NCI-H82 treated with DMSO at 0.1 percent for 48 hours (cell line): Measurements from ENCODE around the gene KIF6.
A peak's percentile ranks its signal among the peaks of the same experiment; 100 is the strongest.

ENCODE experiments used
- DNase-seq: peaks from one replicate; lab custom pipeline; 2025; ENCODE audit not compliant: unreplicated experiment; lab: John Stamatoyannopoulos, UW

KIF6 gene

DNA sequence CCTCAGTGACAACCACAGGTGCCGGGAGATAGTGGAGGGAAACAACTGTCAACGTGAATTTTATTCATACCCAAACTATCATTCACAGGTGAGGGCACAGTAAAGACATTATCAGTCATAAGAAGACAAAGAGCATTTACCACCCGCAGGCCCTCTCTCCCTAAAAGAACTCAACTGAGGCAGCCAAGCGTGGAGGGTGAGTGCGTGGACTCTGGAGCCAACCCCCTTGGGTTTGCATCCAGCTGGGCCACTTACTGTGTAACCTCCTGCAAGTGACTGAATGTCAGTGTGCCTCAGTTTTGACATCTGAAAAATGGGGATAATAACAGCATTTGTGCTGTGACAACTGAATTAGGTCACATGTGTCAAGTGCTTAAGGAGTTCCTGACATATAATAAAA, 332.1 kb downstream of the KIF6 start:
- DNase-seq = no peak

DNA sequence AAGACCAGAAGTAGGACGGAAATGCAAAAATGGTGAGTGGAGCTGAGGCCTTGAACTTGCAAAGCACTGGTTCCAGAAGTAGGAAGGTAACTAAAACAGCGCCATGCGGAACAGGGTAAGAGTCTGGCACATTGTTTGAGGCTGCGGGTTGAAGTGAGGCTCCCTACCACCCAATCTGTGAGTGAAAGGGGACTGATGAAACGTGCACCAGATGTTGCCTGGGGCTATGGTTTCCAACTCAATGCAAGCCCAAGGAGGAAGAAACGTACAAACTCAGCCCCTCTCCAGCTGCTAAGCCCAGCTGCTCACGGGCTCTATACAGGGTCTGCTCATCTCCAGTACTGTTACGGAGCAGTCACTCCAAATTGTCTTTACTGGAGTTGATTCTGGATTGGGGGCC, 334.0 kb downstream of the KIF6 start:
- no peak for DNase-seq

DNA sequence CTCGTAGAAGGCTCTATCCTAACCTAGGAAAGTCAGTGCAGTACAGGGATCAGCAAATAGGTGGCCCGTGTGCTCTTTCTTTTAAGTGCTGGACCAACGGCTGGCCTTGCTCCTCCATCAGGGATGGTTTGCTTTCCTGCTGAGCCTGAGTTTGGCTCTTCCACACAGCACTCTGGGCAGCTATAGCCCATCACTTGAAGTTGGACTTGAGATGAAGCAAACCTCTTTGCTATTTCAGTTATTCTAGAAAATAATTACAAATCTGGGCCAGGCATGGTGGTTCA, 335.8 kb downstream of the KIF6 start:
- DNase-seq = no peak

DNA sequence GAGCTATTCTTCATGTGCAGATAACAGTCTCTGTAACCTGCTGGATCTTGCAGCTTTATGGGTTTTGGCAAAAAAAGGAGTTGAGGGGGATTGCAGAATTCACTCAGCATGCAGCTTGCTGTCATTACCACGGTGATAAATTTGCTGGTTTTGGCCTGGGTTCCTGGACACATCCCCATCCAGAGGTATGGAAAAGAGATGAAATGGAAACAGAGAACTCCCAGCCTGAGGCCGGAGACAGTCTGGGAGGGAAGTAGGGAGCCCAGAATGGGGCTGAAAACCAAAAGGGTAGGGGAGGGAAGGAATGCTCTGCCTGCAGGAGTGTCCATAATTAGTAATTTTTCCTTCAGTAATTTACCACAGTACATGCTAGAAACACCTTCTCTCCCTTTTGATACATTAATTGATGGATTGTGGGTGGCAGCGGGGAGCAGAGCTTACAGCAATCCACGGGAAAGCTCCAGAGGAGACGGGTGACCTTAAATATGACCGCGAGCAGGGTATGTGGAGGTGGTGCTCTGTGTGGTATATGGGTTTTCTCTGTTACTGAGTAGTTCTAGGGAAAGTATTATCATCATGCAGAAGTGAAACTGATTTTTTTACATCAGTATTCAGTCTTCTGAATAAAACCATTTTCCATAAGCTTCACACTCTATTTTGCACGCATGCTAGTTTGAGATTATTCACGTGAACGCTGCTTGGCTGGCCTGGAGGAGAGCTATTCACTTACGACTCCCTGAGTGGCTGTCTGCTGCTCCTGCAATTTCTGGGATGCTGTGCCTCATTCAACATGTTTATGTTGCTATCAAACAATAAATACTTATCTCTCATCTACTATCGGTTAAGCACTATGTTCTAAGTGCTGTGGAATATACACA, 336.4 kb downstream of the KIF6 start:
- DNase-seq = no peak

DNA sequence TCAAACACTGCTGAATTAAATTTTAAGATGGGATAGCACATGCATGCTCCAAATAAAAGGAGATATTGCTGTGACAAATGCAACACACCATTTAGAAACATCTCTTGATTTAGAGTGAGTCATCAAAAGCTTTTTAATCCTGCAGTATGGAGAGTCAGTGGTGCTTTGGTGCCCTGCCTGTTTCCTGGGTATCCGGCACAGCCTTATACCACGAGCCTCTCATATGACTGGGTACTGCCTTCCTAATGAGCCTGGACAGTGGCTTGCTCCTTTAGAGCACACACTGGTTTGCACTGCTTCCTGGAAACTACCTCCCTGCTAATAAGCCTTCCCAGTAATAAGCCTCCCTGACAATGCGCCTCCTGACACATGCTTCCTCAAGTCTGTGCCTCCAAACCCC, 337.4 kb downstream of the KIF6 start:
- no peak for DNase-seq

DNA sequence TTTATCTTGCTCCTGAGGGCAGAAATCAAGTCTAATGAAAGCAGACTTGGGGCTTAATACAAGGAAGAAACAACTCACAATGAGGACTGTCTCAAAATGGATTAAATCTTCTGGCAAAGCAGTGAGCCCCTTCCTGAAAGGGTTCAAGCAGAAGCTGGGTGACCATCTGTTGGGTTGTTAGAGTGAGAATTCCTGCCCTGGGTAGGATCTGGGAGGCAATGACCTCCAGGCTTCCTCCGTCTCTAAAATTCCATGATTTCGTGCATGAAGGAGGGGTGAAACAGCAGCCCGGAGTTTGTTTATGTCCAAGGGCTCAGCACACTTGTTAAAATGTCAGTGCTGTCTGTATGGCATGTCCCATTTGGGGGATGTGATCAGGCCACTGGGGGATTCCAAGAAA, 338.7 kb downstream of the KIF6 start:
- no peak for DNase-seq

DNA sequence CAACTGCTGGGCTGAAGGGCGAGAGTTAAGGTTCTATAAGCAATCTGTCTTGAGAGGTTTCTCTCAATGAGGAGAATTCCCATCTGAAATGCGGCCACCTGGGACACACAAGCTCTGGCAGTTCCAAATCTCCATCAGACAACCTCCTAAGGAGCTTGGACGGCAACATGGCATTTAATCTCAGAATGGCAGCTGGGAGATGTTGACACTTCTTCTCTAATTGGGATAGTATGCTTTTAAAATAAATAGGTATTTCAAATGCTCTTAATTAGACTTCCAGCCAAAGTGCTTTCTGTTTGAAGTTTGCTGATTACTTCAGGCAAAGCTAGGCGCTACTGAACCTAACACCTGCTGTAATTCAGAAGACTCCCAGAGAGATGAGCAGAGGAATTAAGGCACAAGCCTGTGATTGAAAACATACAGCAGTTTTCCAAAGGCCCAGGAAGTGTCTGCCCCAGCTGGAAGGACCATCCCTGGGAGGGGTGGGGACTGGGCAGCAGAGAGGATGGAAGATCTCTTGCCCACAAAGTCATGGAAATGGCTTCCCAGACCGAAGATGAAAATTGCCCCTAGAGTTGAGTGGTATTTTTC, 343.6 kb downstream of the KIF6 start:
- peak; percentile 24 for DNase-seq

DNA sequence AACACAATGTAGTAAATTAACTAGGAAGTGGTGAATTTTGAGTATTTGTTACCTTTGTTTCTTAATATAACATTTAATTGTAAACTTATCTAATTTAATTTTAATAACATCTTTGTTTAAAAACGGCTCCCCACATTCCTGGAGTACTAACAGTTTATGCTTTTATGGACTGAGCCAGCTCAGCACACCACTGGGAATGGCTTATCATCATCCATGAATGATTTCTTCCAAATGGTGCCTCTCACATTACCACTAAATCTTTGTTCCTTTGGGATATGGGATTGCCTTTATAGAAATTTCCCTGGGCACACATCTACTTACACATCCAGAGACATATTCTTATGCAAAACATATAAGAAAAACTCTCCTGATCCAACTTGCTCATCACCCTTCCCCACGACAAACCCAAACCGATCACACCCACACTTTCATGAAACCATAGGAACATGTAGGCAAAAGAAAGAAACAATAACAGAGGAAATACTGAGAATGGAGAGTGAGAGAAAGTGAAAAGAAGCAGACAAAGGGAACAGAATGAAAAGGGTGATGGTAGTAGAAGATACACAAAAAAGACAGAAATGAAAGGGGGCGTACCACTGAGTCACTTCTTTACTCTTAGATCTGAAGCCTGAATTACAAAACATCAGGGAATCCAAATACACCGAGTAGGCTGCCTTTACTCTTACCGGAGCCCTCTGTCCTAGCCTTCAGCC, 344.2 kb downstream of the KIF6 start:
- DNase-seq = no peak

DNA sequence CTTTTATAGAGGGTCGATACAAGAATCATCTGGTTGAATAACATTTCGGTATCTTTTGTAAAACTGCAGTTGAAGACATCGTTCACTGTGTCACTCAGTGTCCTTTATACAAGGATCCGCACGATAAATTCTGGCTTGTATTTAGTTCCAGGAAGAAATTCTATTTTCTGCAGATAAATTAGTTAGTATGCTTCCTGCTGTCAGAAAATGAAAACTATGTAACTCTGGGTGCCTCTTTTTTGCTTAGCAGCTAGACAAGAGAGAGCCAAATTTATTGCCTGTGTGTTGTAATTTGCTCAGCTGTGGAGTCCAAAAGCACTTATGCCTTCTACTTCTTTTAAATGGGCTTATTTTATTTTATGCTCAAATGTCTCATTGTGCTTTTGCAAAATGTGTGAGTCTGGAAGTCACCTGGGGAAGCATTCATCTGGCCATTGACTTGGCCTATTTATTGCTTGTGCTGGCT, 346.2 kb downstream of the KIF6 start:
- DNase-seq = no peak

DNA sequence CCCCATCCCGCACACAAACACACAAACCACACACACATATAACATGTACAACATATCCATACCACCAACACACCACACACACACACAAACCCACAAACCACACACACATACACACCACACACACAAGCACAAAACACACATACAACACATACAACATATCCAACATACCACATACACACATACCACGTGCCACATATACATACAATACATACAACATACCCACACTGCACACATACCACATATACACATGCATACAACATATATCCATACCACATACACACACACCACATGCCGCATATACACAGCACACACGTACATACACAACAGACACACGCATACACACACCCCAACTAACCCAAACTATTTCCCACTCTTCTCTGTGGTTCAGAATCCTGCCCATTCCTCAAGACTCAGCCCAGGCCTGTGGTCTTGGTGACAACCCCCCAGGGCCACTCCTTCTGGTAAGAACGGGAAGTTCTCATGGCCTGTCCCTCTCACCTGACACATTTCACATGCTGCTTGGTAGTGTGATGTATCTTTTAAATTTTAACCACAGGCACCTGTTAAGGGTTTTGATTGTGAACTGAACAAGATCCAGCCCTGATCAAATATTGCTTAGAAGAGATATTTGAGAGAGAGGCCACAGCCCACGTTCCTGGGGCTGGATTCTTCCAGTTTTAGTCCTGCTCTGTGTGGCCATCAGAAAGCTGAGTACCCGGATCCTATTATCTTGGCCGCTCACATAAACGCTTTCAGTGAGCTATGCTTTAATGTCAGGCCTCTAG, 346.8 kb downstream of the KIF6 start:
- no peak for DNase-seq

DNA sequence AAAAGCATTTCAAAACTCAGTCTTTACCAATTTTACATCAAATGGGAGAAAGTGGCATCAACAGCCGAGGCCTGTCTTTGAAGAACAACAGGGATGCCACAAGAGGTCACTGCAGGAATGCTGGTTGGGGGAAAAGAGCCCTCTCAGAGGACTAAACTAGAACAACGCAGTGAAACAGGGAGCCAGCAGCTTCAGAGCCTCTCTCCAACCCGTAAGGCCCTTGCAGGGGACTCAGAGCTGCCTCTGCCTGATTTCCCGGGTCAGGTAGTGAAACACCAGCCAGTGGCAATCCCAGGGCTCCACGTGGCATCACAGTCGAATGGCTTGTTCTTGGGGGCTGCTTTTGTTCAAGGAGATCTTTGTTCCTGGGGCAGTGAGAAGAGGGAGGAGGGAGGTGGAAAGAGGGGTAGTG, 347.7 kb downstream of the KIF6 start:
- DNase-seq = peak; percentile 14

DNA sequence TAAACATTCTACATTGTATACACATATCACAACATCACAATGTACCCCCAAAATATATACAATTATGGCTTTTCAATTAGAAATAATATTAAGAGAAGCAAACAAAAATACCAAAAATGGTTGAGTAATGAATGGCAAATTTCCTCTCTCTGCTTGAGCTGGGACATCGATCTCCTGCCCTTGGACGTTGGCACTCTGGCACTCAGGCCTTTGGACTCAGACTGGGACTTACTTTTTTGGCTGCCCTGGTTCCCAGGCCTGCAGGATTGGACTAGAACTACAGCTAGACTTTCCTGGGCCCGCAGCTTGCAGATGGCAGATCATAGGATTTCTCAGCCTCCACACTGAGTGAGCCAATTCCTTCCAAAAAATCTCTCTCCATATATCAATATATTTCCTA, 349.8 kb downstream of the KIF6 start:
- no peak for DNase-seq

DNA sequence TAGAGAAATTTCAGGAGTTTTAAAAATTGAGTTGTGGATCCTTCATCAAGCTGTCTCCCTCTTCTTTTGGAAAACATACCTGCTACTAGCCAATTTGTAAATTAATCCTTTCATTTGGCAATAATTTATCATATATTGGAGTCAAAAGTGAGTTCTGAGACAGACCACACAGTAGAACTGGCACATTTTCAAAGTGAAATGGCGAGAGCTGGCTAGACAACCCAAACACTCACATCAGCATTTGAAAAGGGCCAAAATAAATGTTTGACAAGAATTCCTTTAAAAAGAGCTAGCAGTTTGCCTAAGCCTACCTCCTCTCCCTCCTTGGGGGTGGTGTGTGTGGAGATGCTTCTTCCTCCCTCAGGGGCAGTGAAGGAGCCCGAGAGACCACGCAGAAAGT, 354.8 kb downstream of the KIF6 start:
- no peak for DNase-seq

DNA sequence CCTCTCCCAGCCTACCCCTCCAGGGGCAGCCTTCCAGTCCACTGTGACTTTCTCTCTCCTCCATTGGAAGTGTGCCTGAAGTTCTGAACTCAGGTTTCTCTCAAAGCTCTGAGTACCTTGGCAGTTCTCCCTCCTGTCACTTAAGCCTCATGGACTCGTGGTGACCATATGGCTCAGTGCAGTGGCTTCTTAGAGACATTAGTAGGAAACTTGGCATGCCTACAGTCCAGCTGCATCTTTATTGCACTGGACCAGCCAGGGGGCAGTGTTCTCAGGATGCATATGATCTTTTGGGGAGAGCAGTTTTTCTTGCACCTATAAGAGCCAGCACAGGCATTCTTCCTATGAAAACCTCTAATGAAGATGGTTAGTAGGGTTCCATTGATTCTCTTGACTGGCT, 355.2 kb downstream of the KIF6 start:
- DNase-seq = no peak

DNA sequence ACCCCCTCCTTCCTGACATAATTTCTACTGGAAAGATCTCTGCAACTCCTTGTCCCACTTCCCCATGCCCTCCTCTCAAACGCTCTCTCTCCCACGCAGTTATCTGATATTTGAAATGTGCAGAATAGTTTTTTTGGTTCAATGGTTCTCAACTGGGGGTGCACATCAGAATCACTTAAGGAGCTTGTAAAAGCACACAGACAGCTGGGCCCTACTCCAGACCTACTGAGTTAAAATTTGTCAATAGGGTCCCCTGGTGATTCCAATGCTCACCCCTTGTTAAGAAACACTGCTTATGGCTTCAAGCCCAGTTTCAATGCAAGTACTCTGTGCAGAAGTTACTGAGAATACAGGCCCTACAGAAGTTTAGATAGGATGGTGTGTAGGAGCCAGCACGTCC, 357.5 kb downstream of the KIF6 start:
- DNase-seq = no peak

DNA sequence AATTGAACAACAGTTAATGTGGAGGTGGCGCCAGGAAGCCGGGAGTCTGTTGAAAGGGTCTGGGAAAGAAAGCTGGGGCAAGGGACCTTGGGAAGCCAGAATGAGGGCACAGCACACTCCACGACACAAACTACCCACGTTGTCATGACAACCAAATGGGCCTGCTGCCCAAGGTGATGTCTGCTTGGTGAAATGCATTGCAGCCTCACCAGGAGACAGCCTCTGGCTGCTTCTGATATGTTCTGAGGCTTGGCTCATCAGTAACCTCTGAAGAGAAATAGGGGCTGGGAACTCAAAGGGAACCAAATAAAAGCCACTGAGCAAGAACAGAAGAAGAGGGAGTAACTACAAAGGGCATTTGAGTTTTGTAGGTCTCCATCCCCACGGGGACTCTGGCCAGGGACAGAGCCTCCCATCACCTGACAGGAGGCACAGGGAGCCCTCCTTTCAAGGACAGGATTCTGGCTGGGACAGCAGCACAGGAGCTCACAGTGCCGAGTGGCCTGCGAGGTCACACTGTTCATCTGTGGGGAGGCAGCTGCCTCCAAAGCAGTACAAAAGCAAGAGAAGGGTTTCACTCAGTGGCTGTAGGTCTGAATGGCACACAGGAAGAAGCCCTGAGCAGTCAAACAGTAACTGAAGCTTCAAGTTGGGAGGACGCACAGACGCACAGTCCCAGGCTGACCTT, 358.1 kb downstream of the KIF6 start:
- no peak for DNase-seq

DNA sequence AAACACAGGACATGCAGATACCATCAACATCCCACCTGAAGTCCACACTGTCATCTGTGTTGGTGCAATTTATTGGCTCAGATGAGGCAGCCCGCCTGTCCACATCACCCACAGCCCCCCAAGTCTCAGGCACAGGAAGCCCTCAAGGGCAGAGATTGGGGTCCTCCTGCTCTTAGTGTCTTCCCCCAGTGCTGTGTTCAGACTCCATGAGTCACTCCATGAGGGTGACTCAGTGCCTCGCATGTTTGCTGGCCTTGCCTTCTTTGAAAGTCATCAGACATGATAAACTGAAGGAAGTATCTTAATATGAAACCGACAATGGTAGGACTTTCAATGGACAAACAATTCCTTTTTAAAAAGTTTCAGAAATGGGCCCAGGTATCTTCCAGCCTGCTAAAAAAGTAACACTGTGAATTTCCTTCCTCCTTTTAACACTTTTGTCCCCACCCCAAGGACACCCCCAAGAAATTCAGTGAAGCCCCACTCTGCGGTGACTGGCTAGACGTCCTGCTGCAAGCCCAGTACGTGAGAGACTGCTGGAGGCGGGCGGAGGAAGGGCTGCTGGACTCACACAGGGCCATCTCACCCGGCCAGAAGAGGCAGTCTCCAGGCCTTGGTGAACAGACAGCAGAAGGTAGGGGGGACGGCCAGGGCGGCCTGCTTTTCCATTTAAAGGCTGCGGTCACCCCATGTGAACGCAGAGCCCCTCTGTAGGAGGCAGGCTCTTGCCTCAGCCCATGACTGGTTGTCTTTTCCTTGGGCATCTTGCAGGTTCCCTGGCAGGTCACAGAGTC, 359.7 kb downstream of the KIF6 start:
- no peak for DNase-seq

DNA sequence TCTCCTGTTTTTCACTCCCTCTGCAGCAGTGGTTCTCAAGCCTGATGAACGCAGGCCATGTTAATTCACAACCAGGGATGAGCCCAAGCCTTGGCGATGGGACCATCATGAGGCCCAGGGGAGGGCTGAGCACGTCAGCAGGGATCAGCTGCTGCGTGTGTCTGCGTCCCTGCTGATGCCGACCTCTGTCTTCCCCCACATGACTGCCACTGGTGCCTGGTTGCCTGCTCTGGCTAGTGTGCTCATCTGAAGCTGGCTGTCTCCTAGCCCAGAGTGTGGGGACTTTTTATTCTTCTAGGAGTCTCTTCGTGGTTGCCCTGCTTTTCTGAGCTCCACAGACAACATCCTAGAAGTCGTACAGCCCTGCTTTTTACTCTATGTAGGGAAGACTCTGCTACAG, 361.9 kb downstream of the KIF6 start:
- DNase-seq = no peak

DNA sequence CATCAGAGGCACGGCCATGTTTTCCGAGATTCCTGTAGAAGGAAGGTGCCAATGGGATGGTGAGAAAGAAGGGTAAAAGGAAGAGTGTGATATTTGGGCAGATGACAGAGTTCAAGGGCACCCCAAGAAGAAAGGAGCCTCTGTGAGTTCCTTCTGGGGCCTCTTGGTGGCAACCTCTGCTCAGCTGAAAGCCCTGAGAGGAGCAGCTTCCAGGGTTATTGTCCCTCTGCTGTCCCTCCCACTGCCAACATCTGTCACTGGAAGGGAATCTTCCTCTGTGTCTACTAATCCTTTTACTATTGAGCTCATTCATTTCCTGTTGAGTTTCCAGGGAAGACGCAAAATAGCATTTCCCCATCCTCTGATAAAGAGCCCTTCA, 362.7 kb downstream of the KIF6 start:
- peak; percentile 91 for DNase-seq
